GM12878 (cell line): Measurements from ENCODE around the gene CYTL1. TPM values are rescaled to one million over a fixed set of nuclear protein-coding genes. Genes with fewer than 3 reads are reported as not detected.

Experiments
- ATAC-seq: fragments of 200-7000 bp; cut with Tn5 transposase; 3 replicates; pipeline ENCODE4 v1.9.1; 2020; ENCODE audit warnings: mild to moderate bottlenecking, moderate library complexity
- BruUV-seq: library from RNA; stranded (reverse); fragments of 400-500 nt; replicated peaks from 2 replicates; lab custom pipeline; 2021; lab: Mats Ljungman, UMichigan
- CTCF ChIA-PET: fragments of 300-600 bp; sonication (Branson Sonifier 250); formaldehyde crosslinking; extraction: SDS; loops from one replicate; lab custom pipeline; 2021; ENCODE audit warnings: inconsistent platforms; lab: Yijun Ruan, JAX
- POLR2A ChIA-PET: fragments of 350-600 bp; formaldehyde crosslinking; extraction: SDS; loops from one replicate; lab custom pipeline; 2021; ENCODE audit warnings: inconsistent platforms; lab: Charles Lee
- RAD21 ChIA-PET: fragments of 300-600 bp; sonication (Branson Sonifier 250); formaldehyde crosslinking; loops from one replicate; lab custom pipeline; 2023; ENCODE audit warnings: antibody characterized with exemption; ENCODE audit not compliant: unreplicated experiment; lab: Charles Lee
- SMC1A ChIA-PET: fragments of 300-600 bp; sonication (Branson Sonifier 250); formaldehyde crosslinking; loops from one replicate; lab custom pipeline; 2023; ENCODE audit not compliant: unreplicated experiment, uncharacterized antibody; lab: Charles Lee
- DNase-seq: peaks from one replicate; pipeline ENCODE4 v3.0.0-alpha.2; 2011; ENCODE audit warnings: low read depth, low spot score
- FAIRE-seq: peaks from 3 replicates; lab custom pipeline; 2011; peaks lifted over from hg19 to GRCh38; lab: Jason Lieb, UNC
- H2AFZ ChIP-seq: 2 replicates; pipeline ENCODE4 v1.6.0; 2011; ENCODE audit warnings: low read depth, low read length, control low read depth; ENCODE audit not compliant: control insufficient read depth
- H3K27ac ChIP-seq: 2 replicates; pipeline ENCODE4 v1.5.1; 2011; ENCODE audit warnings: control low read depth; ENCODE audit not compliant: control insufficient read depth, insufficient read depth
- H3K27me3 ChIP-seq, 2 experiments: replicated peaks in 1 of 2; 2 replicates each; pipeline versions ENCODE4 v1.6.0 to v1.6.1; 2011; ENCODE audit warnings: low read length in 1 of 2; ENCODE audit not compliant: control insufficient read depth in 2 of 2, insufficient read depth in 2 of 2
- H3K36me3 ChIP-seq, 2 experiments: 2 replicates each; pipeline ENCODE4 v1.5.1; 2011; ENCODE audit warnings: low read length in 1 of 2; ENCODE audit not compliant: control insufficient read depth in 2 of 2, insufficient read depth in 2 of 2
- H3K4me1 ChIP-seq: 2 replicates; pipeline ENCODE4 v1.6.1; 2011; ENCODE audit warnings: mild to moderate bottlenecking, low read length, moderate library complexity, mixed read lengths; ENCODE audit not compliant: control insufficient read depth, insufficient read depth
- H3K4me2 ChIP-seq: 2 replicates; pipeline ENCODE4 v1.6.0; 2011; ENCODE audit warnings: control low read depth; ENCODE audit not compliant: control insufficient read depth, insufficient read depth
- H3K4me3 ChIP-seq: fragments of 200-600 bp; sonication (generic); 2 replicates; pipeline ENCODE4 v1.5.1; 2016
- H3K79me2 ChIP-seq: 2 replicates; pipeline ENCODE4 v1.6.0; 2011; ENCODE audit warnings: low read length; ENCODE audit not compliant: control insufficient read depth, insufficient read depth
- H3K9ac ChIP-seq: 2 replicates; pipeline ENCODE4 v1.8.0; 2011; ENCODE audit warnings: low read length, control low read depth, mixed read lengths; ENCODE audit not compliant: control insufficient read depth, insufficient read depth
- H3K9me3 ChIP-seq: replicated peaks from 3 replicates; pipeline ENCODE4 v1.5.1; 2011; ENCODE audit warnings: mild to moderate bottlenecking, low read length; ENCODE audit not compliant: control insufficient read depth, insufficient read depth
- H4K20me1 ChIP-seq: 2 replicates; pipeline ENCODE4 v1.6.0; 2011; ENCODE audit not compliant: control insufficient read depth, insufficient read depth
- ASH2L ChIP-seq: fragments of 300-600, 200-600 bp; sonication (generic); IDR thresholded peaks from 2 replicates; pipeline ENCODE4 v1.6.1; 2017; ENCODE audit warnings: low read depth, mild to moderate bottlenecking, borderline replicate concordance
- CBFB ChIP-seq: IDR thresholded peaks from 2 replicates; pipeline ENCODE4 v1.6.1; 2016; ENCODE audit warnings: antibody characterized with exemption, low read depth
- CEBPB ChIP-seq, 2 experiments: fragments of 150-350 bp in 1 of 2; IDR thresholded peaks; 2 replicates each; pipeline ENCODE4 v1.6.1; 2012 to 2014; ENCODE audit warnings: low read depth in 2 of 2, low read length in 2 of 2, borderline replicate concordance in 1 of 2, inconsistent platforms in 1 of 2
- FOS ChIP-seq: IDR thresholded peaks from 3 replicates; pipeline ENCODE4 v1.6.1; 2011; ENCODE audit warnings: borderline replicate concordance; ENCODE audit not compliant: insufficient read length; ENCODE audit errors: extremely low read depth
- KDM1A ChIP-seq: fragments of 200-600 bp; sonication (generic); IDR thresholded peaks from 2 replicates; pipeline ENCODE4 v1.6.1; 2016; ENCODE audit warnings: borderline replicate concordance
- MEF2B ChIP-seq: fragments of 450-650 bp; IDR thresholded peaks from 2 replicates; pipeline ENCODE4 v1.6.1; 2018; ENCODE audit warnings: mild to moderate bottlenecking, moderate library complexity; ENCODE audit not compliant: partially characterized antibody, poor library complexity, severe bottlenecking
- MYC ChIP-seq: IDR thresholded peaks from 2 replicates; pipeline ENCODE4 v1.6.1; 2011; ENCODE audit warnings: mild to moderate bottlenecking, low read length, moderate library complexity, inconsistent platforms; ENCODE audit not compliant: insufficient read depth, insufficient replicate concordance, insufficient read length, severe bottlenecking
- NFXL1 ChIP-seq: fragments of 450-650 bp; IDR thresholded peaks from 2 replicates; pipeline ENCODE4 v1.6.1; 2017; ENCODE audit warnings: antibody characterized with exemption, mild to moderate bottlenecking, borderline replicate concordance
- NRF1 ChIP-seq: conservative IDR thresholded peaks from 2 replicates; pipeline ENCODE4 v1.6.1; 2011; ENCODE audit warnings: mild to moderate bottlenecking, low read depth, low read length, improper control_type of control experiment
- POU2F2 ChIP-seq: IDR thresholded peaks from 3 replicates; pipeline ENCODE4 v1.6.1; 2011; ENCODE audit warnings: low read depth, mild to moderate bottlenecking, low read length, borderline replicate concordance
- YY1 ChIP-seq: IDR thresholded peaks from 2 replicates; pipeline ENCODE4 v1.6.1; 2011; ENCODE audit warnings: low read depth, mild to moderate bottlenecking, low read length
- ZBED1 ChIP-seq: IDR thresholded peaks from 2 replicates; pipeline ENCODE4 v1.6.1; 2016; ENCODE audit warnings: borderline replicate concordance
- WGBS: methylation state at CpG from one replicate; pipeline ENCODE4 v1.1.6; 2016; ENCODE audit warnings: low lambda C conversion rate; ENCODE audit not compliant: insufficient replicate concordance, insufficient coverage; ENCODE audit errors: missing lambda C conversion rate; 5-methylcytosine and 5-hydroxymethylcytosine counted together
- in situ Hi-C: fragments of 300-500 bp; cut with MboI; formaldehyde crosslinking; loops from 9 replicates; pipeline ENCODE4 v1.14.3; 2018; ENCODE audit warnings: mixed read lengths
- intact Hi-C: fragments of 100-400 bp; cut with micrococcal nuclease; formaldehyde crosslinking; loops from one replicate; pipeline ENCODE4 v1.14.2; 2022; ENCODE audit not compliant: unreplicated experiment
- polyA plus RNA-seq, 11 experiments: library from polyadenylated mRNA; depleted of rRNA in 4 of 11; unstranded in 6 of 11; stranded (reverse) in 5 of 11; fragments of >200 nt; fragmentation: Nextera tagmentation in 4 of 11; fragmentation: Illumina TruSeq in 1 of 11; extraction: Ambion mirVana in 4 of 11; extraction: Trizol in 1 of 11; gene quantifications; 1 replicate in 1 of 11; 2 replicates in 10 of 11; pipeline versions ENCODE4 v1.2.1 to v1.2.3, GENCODE V29; 2011 to 2016; ENCODE audit warnings: inconsistent platforms in 2 of 11, missing spikeins in 2 of 11, low read depth in 1 of 11
- total RNA-seq, 4 experiments: library from RNA; depleted of rRNA in 3 of 4; stranded (reverse); fragments of >200 nt in 3 of 4; fragmentation: Illumina TruSeq in 1 of 4; extraction: Trizol in 1 of 4; gene quantifications; 2 replicates each; pipeline versions ENCODE4 v1.2.1 to v1.2.3, GENCODE V29; 2013 to 2021
- TF ChIP-seq, protein P1 (sequence below): fragments of 450-650 bp; formaldehyde crosslinking; IDR thresholded peaks from 2 replicates; pipeline ENCODE4 v1.4.0; 2022; ENCODE audit warnings: mild to moderate bottlenecking, moderate library complexity

The CYTL1 gene
- total and polyA plus RNA-seq, 10 of the 15 experiments (the other 5 are each of a cell fraction or from before 2014, with no cell fraction given): not detected

GRCh38 chr4:5021546-5021945 lies 2.3 kb upstream of the CYTL1 start (continued):
- TF ChIP-seq ZBED1: no peak
- no peak for TF ChIP-seq NFXL1
- no peak for TF ChIP-seq NRF1
- TF ChIP-seq, protein P1, sequence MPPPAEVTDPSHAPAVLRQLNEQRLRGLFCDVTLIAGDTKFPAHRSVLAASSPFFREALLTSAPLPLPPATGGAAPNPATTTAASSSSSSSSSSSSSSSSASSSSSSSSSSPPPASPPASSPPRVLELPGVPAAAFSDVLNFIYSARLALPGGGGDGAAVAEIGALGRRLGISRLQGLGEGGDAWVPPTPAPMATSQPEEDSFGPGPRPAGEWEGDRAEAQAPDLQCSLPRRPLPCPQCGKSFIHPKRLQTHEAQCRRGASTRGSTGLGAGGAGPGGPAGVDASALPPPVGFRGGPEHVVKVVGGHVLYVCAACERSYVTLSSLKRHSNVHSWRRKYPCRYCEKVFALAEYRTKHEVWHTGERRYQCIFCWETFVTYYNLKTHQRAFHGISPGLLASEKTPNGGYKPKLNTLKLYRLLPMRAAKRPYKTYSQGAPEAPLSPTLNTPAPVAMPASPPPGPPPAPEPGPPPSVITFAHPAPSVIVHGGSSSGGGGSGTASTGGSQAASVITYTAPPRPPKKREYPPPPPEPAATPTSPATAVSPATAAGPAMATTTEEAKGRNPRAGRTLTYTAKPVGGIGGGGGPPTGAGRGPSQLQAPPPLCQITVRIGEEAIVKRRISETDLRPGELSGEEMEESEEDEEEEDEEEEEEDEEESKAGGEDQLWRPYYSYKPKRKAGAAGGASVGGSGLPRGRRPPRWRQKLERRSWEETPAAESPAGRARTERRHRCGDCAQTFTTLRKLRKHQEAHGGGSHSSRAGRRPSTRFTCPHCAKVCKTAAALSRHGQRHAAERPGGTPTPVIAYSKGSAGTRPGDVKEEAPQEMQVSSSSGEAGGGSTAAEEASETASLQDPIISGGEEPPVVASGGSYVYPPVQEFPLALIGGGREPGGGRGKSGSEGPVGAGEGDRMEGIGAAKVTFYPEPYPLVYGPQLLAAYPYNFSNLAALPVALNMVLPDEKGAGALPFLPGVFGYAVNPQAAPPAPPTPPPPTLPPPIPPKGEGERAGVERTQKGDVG: no peak
- no peak for TF ChIP-seq MEF2B
- no peak for TF ChIP-seq CEBPB (IDR thresholded peaks at IDR 0.05; ENCODE audit: borderline replicate concordance in 1 of 2, low read depth in 2 of 2, low read length in 2 of 2)
- no peak for TF ChIP-seq POU2F2

- BruUV-seq: no TSS peak
- ChIA-PET SMC1A (interaction anchor here (0.6 kb wide), 1 partner anchor 614 kb away, joined by 3 read pairs; no protein-coding TSS in a partner anchor), POLR2A (no interaction called here)
Observed at GRCh38 chr4:5020341-5020740, 1.1 kb upstream of the CYTL1 start.

More at GRCh38 chr4:5020341-5020740, 1.1 kb upstream of the CYTL1 start:
- intact Hi-C loops (no loop called here), in situ Hi-C loops (no loop called here)
- no peaks in the 10 kb centered on the region for H3K9me3 ChIP-seq
- H3K4me2 ChIP-seq: no peak overlapping the region
- H3K9ac ChIP-seq: no peak overlapping the region
- no peaks in the 10 kb centered on the region for H4K20me1 ChIP-seq
- TF ChIP-seq MYC: no peak
- no peak for TF ChIP-seq CBFB
- no peak for TF ChIP-seq ASH2L
- no peak for TF ChIP-seq YY1
- no peak for TF ChIP-seq KDM1A
- TF ChIP-seq FOS: no peak
- TF ChIP-seq, all 136 proteins: peak for 0
- Histone ChIP-seq H3K36me3 (no peaks in the 10 kb centered on the region), H3K4me3 (no peak overlapping the region), H2AFZ (no peak overlapping the region), H3K27ac (no peak overlapping the region), H3K27me3 (peaks cover 0 to 6% of the 10 kb centered on the region in 2 experiments; a peak in 1 of 4 replicates), H3K79me2 (no peaks in the 10 kb centered on the region), H3K4me1 (no peaks in the 10 kb centered on the region)
- RAD21 ChIA-PET: no interaction called here
- CTCF ChIA-PET: no interaction called here
- 74% methylated on average over 1 of the region's 1 CpG for WGBS
- DNase-seq (no peak), ATAC-seq (no peak), FAIRE-seq (no peak)
